SK-N-MC (cell line): ENCODE measurements around the gene FXYD1.

Source experiments
- EZH2 ChIP-seq: fragments of 200-600 bp; sonication (generic); IDR thresholded peaks from one replicate; pipeline ENCODE4 v1.6.1; 2017; ENCODE audit warnings: antibody characterized with exemption
- FOXP2 ChIP-seq: optimal IDR thresholded peaks from 2 replicates; pipeline ENCODE3; 2011; ENCODE audit warnings: mild to moderate bottlenecking, moderate library complexity; ENCODE audit not compliant: insufficient read depth; ENCODE audit errors: extremely low read length, control extremely low read depth
- POLR2AphosphoS5 ChIP-seq: IDR thresholded peaks from 2 replicates; pipeline ENCODE4 v1.6.1; 2012; ENCODE audit warnings: mild to moderate bottlenecking, low read depth, low read length, borderline replicate concordance

- no peak for TF ChIP-seq EZH2
- TF ChIP-seq POLR2AphosphoS5 = no peak
- TF ChIP-seq FOXP2 = no peak
Observed at GRCh38 chr19:35115177-35115951, 23.3 kb upstream of the FXYD1 start, which contains the start of gene FXYD3.
